Muscle of leg (tissue), 11 donors: Measurements from ENCODE around the gene ARHGAP24. TPM values are rescaled to one million over a fixed set of nuclear protein-coding genes. Genes with fewer than 3 reads are reported as not detected.
"Not testable (repeated sequence)": the region's sequence is repeated elsewhere in the genome, so short reads cannot be mapped to it uniquely, and the experiment has no call there.

Experiments
- DNase-seq: peaks from one replicate; pipeline ENCODE4 v3.0.0; 2013
- H3K27ac ChIP-seq: one replicate; pipeline ENCODE4 v1.5.1; 2013; ENCODE audit warnings: mild to moderate bottlenecking, low read length, control low read depth
- H3K27me3 ChIP-seq: one replicate; pipeline ENCODE4 v1.6.1; 2013; ENCODE audit warnings: low read length; ENCODE audit not compliant: control insufficient read depth, insufficient read depth
- H3K36me3 ChIP-seq: one replicate; pipeline ENCODE4 v1.6.1; 2013; ENCODE audit warnings: low read length; ENCODE audit not compliant: control insufficient read depth, insufficient read depth
- H3K4me1 ChIP-seq: one replicate; pipeline ENCODE4 v1.6.1; 2013; ENCODE audit warnings: low read length; ENCODE audit not compliant: control insufficient read depth, insufficient read depth
- H3K4me3 ChIP-seq: one replicate; pipeline ENCODE4 v1.5.1; 2013; ENCODE audit warnings: low read length, control low read depth
- H3K9me3 ChIP-seq: replicated peaks from 2 replicates; pipeline ENCODE4 v1.6.1; 2013; ENCODE audit warnings: low read depth, low read length; ENCODE audit not compliant: control insufficient read depth
- WGBS: methylation state at CpG from one replicate; pipeline ENCODE4 v1.1.5; 2013; ENCODE audit warnings: missing lambda C conversion rate; ENCODE audit not compliant: insufficient coverage; 5-methylcytosine and 5-hydroxymethylcytosine counted together
- polyA plus RNA-seq, 8 donors: library from polyadenylated mRNA; unstranded; fragments of 120-200 nt; gene quantifications; one replicate each; pipeline versions ENCODE4 v1.2.1 to v1.2.3, GENCODE V29; 2013; ENCODE audit warnings: inconsistent platforms in 1 of 8, low replicate concordance in 1 of 8; ENCODE audit not compliant: insufficient read length in 8 of 8, insufficient read depth in 1 of 8
- total RNA-seq: library from RNA; stranded (reverse); fragments of 120-200 nt; gene quantifications from one replicate; pipeline ENCODE4 v1.2.4, GENCODE V29; 2013

Gene ARHGAP24
- total and polyA plus RNA-seq, 9 donors, result 39.8 to 66.1 (median 48.9) TPM

DNA sequence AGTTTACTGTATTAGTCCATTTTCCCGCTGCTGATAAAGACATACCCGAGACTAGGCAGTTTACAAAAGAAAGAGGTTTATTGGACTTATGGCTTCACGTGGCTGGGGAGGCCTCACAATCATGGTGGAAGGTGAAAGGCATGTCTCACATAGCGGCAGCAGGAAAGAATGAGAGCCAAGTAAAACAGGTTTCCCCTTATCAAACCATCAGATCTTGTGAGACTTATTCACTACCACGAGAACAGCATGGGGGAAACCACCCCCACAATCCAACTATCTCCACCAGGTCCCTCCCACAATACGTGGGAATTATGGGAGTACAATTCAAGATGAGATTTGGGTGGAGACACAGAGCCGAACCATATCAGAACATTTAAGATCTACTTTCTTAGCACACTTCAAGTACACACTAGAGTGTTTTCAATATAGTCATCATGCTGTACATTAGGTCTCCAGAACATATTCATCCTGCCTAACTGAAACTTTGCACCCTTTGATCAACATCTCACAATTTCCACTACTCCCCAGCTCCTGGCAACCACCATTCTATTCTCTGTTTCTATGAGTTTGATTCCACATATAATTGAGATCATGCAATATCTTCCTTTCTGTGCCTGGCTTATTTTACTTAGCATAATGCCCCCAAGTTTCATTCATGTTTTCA lies 341.0 kb downstream of the ARHGAP24 start:
- peaks cover 4% of the 10 kb centered on the region for H3K36me3 ChIP-seq
- no peaks in the 10 kb centered on the region for H3K27me3 ChIP-seq
- no peaks in the 10 kb centered on the region for H3K4me1 ChIP-seq
- peaks cover 4% of the 10 kb centered on the region for H3K9me3 ChIP-seq
- H3K27ac ChIP-seq, result no peak overlapping the region
- no peak overlapping the region for H3K4me3 ChIP-seq
- no peak for DNase-seq
- WGBS, result no CpG with 5 or more reads among the region's 7 CpGs

DNA sequence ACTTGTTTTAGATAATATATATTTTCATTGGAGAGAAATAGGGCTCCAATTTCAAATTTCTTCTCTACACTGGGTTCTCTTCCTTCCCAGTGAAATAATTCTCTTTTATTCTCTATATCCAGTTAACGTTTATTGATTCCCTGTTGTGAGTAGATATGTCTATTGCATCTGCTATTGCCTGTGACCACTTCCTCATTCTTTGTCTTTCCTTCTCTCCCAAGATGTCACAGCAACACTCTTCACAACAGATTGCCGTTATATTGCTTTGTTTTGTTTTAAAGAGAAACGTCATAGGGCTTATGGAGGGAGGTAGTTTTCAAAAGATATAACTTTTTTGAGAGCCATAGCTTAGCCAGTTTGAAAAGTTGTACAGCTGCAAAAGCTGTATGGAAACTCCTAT lies 343.8 kb downstream of the ARHGAP24 start:
- peaks cover 4% of the 10 kb centered on the region for H3K9me3 ChIP-seq
- peak; percentile 29 for DNase-seq
- H3K4me3 ChIP-seq, result no peak overlapping the region
- no CpG with 5 or more reads among the region's 3 CpGs for WGBS
- H3K27me3 ChIP-seq, result no peaks in the 10 kb centered on the region
- peaks cover 5% of the 10 kb centered on the region for H3K4me1 ChIP-seq
- H3K36me3 ChIP-seq, result peaks cover 4% of the 10 kb centered on the region
- H3K27ac ChIP-seq, result no peak overlapping the region

DNA sequence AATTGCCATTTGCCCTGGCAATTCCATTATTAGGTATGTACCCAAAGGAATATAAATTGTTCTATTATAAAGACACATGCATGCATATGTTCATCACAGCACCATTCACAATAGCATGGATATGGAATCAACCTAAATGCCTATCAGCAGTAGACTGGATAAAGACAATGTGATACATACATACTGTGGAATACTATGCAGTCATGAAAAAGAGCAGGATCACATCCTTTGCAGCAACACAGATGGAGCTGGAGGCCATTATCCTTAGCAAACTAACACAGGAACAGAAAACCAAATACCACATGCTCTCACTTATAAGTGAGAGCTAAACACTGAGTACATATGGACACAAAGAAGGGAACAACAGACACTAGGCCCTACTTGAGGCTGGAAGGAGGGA lies 345.2 kb downstream of the ARHGAP24 start:
- not testable (repeated sequence) for H3K9me3 ChIP-seq, H3K36me3 ChIP-seq, H3K27ac ChIP-seq, DNase-seq, H3K27me3 ChIP-seq, H3K4me3 ChIP-seq, H3K4me1 ChIP-seq

DNA sequence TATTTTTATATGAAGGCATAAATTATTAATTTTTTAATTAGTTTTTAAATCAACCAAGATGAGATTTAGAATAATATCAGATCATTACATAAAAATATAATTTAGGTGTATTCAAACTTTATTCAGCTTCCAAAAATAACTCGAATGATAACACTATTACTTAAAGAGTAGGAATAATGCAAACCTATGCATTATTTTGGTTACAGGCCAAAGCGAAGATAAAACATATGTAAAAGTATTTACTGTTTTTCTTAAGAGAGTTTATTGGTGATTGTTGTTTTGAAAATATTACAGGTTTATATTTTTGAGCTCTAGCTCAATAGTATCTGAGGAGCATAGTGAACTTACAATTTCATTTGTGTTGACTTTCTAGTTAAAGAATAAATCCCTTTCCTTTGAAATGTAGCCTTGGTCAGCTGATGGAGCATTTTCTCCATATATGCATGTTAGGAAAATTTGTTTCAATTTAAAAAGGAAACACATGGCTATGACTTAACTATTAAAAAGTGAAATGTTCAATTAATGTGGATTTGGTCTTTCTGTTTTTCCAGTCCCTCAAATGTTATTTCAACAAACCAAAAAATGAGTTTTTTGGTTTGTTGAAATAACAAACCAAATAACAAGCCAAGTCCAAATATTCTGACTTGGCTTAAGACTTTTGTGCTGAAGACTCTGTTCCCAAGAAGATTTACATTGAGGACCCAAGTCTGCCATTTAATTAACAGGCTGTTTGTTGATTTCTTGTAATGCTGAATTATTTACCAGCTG lies 346.9 kb downstream of the ARHGAP24 start:
- H3K27me3 ChIP-seq, result no peaks in the 10 kb centered on the region
- no peaks in the 10 kb centered on the region for H3K36me3 ChIP-seq
- no peak for DNase-seq
- no CpG with 5 or more reads among the region's 2 CpGs for WGBS
- H3K4me1 ChIP-seq, result peaks cover 13% of the 10 kb centered on the region
- no peaks in the 10 kb centered on the region for H3K9me3 ChIP-seq
- H3K27ac ChIP-seq, result no peak overlapping the region
- no peak overlapping the region for H3K4me3 ChIP-seq

DNA sequence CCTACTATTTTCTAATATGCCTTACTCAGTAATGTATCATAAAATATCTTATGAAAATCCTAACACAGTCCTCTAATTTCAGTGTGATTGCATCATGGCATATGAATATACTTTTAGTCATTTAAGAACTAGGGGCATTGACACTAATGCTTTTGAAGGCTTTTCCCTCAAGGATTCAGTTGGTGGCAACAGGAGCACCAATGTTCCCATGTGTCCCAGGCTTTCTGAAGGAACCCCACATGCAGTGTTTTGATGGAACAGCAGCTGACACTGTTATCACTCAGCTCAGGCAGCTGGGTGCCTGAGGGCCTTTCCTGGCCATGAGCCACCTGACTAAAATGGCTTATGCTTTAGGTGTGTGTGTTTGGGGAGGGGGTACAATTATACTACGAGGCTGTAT lies 348.3 kb downstream of the ARHGAP24 start:
- 50% methylated on average over 1 of the region's 1 CpG for WGBS
- H3K4me1 ChIP-seq, result peaks cover 20% of the 10 kb centered on the region
- peak; percentile 72 for DNase-seq

DNA sequence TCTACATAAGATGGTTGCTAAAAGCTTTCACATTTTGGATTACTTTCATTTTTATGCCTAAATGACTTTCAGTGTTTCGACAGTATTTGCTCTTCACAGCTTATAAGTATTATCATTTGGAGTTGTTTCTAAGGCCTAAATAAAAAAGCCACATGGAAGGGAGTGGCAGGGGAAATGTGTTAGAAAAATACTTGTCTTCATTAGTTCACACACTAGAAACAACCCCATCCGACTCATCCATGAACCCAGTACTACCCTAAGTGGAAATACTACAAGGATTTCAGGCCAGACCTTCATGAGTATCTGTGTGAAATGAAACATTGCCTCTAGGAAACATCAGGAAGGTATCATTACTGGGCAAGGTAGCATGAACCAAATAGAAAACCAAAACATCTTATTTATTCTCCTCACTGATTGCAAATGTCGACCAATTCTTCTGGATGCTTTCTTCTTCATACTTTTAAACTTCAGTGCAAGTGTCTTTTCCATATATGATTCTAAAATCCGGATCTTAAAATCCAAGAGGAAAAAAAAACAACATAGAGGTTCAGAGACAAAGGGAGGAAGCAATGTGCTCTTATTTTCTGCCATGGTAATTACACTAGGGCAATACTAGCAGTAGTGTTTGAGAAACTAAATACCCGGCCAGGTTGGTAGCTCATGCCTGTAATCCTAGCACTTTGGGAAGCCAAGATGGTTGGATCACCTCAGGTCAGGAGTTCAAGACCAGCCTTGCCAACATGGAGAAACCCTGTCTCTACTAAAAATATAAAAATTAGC lies 349.4 kb downstream of the ARHGAP24 start:
- WGBS, result 90% methylated on average over 2 of the region's 5 CpGs
- no peak overlapping the region for H3K4me3 ChIP-seq
- no peak overlapping the region for H3K27ac ChIP-seq

More for the DNA sequence above, 348.3 kb downstream of the ARHGAP24 start:
- Histone ChIP-seq H3K27me3 (no peaks in the 10 kb centered on the region), H3K27ac (peak overlapping the region; percentile 52), H3K36me3 (no peaks in the 10 kb centered on the region), H3K4me3 (no peak overlapping the region), H3K9me3 (no peaks in the 10 kb centered on the region)

DNA sequence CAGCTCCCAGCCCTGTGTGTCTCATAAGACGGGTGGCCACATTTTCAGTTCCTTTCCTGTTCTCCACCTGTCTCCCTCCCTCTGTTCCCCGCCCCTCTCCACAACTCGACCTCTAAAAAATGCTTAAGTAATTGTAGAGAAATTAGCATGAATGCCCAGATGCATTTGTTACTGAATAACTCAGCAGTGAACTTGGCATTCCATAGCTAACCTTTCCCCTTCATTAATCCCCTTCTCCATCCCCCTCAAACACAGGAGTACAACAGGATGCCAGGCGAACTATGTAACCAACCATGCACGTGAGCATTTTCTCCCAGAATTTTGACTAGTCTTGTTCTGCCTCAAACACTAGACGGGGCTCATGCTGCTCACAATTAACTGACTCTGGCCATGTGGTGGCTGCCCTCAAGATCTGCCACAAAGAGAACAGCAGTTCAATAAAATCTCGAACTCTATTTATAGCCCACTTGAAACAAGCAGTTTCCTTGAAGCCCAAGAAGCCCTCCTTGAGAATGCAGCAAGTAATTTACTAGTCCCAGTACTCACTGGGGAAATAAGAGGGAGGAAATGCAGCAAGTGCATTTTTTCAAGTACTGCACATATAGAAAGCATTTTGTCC lies 351.2 kb downstream of the ARHGAP24 start:
- 14% methylated on average over 3 of the region's 7 CpGs for WGBS
- no peak overlapping the region for H3K4me3 ChIP-seq

More for the DNA sequence above, 349.4 kb downstream of the ARHGAP24 start:
- H3K4me1 ChIP-seq, result peaks cover 20% of the 10 kb centered on the region
- no peaks in the 10 kb centered on the region for H3K9me3 ChIP-seq
- H3K27me3 ChIP-seq, result no peaks in the 10 kb centered on the region
- no peaks in the 10 kb centered on the region for H3K36me3 ChIP-seq
- DNase-seq, result no peak

DNA sequence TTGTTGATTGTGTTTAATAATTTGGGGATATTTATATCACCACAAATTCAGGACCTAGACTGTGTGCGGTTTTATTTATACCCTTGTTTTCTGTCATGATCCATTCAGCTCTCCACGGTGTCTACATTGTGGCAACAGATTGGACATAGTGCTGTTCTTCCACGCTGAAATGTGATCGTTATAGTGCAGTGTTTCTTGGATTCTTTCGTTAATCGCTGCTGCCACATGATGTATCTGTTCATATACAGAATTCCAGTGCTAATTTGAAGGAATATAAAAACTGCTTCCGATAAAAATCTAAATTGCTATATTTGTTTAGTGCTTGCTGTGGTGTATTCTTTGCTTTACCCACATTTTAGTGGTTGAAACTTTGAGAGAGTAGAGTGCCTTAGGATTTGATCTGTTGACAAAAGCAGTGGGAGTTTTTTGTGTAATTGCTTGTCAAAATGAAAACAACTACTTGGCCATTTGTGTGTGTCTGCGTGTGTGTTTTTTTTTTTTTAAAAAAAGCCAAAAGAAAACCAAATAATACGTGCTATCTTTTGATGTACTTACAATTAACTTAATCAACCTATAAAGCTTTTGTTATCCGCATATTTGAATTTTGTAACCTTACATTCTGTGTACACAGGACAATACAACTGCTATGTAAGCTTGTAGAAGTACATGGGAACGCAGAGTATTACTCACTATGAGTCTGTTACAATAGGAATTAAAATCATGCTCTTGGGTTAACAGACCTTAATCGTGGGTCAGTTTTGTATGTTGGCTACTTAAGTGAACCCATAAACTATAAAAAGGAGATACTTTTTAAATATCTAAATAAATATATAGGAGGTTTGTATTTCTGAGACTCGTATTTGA lies 353.3 kb downstream of the ARHGAP24 start:
- Histone ChIP-seq H3K27ac (peak overlapping the region; percentile 95), H3K4me3 (peak overlapping the region; percentile 43), H3K9me3 (no peaks in the 10 kb centered on the region), H3K4me1 (peaks cover 22% of the 10 kb centered on the region), H3K27me3 (no peaks in the 10 kb centered on the region), H3K36me3 (no peaks in the 10 kb centered on the region)
- peak; percentile 80 for DNase-seq
- WGBS, result 43% methylated on average over 3 of the region's 13 CpGs

More for the DNA sequence above, 351.2 kb downstream of the ARHGAP24 start:
- Histone ChIP-seq H3K4me1 (peaks cover 23% of the 10 kb centered on the region), H3K27me3 (no peaks in the 10 kb centered on the region), H3K36me3 (no peaks in the 10 kb centered on the region), H3K27ac (peak overlapping the region; percentile 78), H3K9me3 (no peaks in the 10 kb centered on the region)
- peak; percentile 78 for DNase-seq

DNA sequence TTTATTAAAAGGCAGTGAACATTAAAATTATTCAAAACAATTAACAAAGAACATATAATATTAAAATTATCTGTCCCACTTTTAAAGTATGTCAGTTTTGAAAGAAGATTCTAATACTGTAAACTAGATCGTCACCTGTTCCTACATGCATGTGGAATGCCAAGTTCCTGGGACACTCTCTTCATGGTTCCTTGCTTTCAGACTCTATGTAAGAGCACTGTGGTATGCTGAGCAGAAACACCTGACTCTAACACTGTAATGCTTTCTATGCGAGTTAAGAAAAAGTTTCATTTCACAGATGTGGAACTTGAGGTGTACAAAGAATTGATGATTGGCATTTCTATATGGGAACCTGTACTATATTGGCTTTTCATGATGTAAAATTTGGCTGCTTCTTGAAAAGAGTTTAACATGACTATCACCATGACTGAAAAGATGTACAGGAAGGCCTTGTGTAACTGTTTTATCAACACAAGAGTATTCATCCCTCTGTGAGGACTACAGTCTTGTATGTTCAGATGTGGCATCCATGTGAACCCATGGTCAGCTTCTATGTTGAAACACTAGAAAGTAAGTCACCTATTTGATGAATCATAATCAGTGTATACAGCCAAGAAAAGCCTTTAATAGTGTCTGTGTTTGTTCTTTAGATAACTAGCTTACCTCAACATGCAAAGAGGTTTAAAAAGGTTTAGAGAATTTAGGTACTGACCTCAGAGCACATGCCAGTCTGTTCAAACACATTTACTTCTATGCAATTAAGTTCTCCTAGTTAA lies 354.5 kb downstream of the ARHGAP24 start:
- Histone ChIP-seq H3K27me3 (no peaks in the 10 kb centered on the region), H3K27ac (peak overlapping the region; percentile 17), H3K4me1 (peaks cover 20% of the 10 kb centered on the region), H3K9me3 (no peaks in the 10 kb centered on the region), H3K4me3 (no peak overlapping the region), H3K36me3 (no peaks in the 10 kb centered on the region)
- DNase-seq, result peak; percentile 43
- WGBS, result no CpG with 5 or more reads among the region's 2 CpGs
